RPMI7951 (cell line): ENCODE data around the gene CSTPP1. TPM values are rescaled to one million over a fixed set of nuclear protein-coding genes. Genes with fewer than 3 reads are reported as not detected.
"Not testable (repeated sequence)": the region's sequence is repeated elsewhere in the genome, so short reads cannot be mapped to it uniquely, and the experiment has no call there.

ENCODE experiments used
- DNase-seq: peaks from one replicate; pipeline ENCODE4 v3.0.0-alpha.2; 2012; ENCODE audit warnings: low read depth
- total RNA-seq: library from RNA; depleted of rRNA; stranded (reverse); fragments of >200 nt; shearing (Covaris generic); gene quantifications from 2 replicates; pipeline ENCODE4 v1.2.3, GENCODE V29; 2014

Gene CSTPP1
- total RNA-seq, 1 experiment from 2014 or later = 33.9 TPM

DNA sequence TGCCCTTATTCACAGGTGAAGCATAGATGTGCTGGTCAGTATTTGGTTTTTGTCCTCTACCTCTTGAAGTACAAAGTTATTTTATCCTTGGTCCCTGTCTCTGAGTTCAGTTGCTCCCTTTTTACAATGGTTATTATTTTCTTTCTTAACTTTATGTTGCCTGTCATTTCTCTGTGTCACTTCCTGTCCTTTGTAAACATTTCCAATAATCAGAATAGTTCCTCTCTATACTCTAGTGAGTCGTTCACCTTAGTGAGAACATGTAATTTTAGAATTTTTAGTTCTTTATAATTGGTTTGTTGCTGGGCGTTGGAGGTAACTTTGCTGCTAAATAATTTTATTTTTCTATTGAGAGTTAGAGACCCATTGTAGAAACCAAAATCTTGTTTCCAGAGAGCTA, 16.0 kb downstream of the CSTPP1 start:
- no peak for DNase-seq

- no peak for DNase-seq
Measured at GRCh38 chr11:46953093-46953492, 16.5 kb downstream of the CSTPP1 start.

DNA sequence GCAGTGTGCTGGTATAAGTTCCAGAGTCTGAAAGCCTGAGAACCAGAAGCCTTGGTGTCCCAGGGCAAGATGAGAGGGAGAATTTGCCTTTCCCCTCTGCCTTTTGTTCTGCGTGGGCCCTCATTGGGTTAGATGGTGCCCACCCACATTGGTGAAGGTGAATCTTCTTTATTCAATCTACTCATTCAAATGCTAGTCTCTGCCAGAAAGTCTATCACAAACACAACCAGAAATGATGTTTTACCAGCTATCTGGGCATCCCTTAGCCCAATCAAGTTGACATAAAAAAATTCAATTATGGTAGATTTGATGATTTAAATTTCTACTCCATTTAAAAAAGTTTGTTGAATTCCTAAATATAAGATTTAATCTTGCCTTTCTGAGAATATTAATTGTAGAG, 22.2 kb downstream of the CSTPP1 start:
- DNase-seq = no peak

DNA sequence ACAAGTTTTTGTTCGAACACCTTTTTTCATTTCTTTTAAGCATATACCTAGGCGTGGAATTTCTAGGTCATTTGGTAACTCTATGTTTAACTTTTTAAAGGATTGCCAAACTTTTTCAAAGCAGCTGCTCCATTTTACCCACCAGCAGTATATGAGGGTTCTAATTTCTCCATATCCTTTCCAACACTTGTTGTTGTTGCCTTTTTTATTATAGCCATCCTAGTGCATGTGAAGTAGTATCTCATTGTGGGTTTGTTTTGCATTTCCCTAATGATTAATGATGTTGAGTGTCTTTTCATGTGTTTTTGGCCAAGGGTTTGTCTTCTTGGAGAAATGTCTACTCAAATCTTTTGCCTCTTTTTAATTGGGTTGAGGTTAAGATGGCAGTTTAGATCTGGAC, 24.5 kb downstream of the CSTPP1 start:
- DNase-seq = no peak

GRCh38 chr11:46961886-46962285, 25.3 kb downstream of the CSTPP1 start:
- DNase-seq = not testable (repeated sequence)

DNA sequence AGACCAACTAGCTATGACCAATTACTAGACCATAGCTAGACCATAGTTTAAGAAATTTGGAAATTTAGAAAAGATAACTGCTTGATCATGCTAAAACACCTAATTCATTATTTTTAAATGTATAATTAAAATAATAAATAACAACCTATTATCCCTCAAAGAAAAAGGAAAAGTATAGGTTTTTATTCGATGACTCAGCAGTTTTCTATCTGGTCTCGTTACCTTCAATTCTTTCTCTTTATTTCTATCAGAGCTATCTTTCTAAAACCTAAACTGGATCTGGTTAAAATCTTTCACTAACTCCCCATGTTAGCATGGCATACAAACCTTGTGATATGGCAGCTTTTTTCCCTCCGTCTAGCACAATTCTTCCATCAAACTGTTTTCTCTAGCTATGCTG, 27.3 kb downstream of the CSTPP1 start:
- no peak for DNase-seq

GRCh38 chr11:46966773-46967172, 30.2 kb downstream of the CSTPP1 start:
- no peak for DNase-seq

- no peak for DNase-seq
Measured at GRCh38 chr11:46967962-46968361, 31.4 kb downstream of the CSTPP1 start.

GRCh38 chr11:46969379-46969778, 32.8 kb downstream of the CSTPP1 start:
- no peak for DNase-seq

DNA sequence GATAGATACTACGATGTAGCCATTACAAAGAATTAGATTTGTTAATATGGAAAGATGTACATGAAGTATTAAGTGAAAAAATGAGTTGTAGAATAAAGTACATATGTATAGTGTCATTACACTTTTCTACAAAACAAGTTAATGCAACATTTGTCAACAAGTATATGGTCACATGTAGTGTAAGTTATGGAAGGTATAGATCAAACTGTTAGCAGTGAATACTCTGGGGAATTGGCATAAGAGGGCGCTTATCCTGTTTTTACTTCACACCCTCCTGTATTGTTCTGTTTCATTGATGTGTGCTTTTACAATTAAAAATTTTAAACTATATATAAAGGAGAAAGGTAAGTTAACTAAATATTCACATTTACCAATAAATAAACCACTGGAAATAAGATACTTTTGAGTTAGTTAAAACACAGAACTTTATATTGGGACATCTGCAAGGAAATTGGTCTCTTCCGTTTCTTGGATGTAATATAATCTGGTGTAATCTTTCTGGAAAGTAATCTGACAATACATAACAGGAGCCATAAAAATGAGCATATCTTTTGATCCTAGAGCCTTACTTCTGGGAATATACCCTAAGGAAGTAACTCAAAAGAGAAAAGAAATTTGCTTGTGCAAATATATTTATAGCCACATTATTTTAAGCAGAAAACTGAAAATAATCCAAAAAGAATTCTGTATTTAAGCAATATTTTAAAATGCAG, 34.5 kb downstream of the CSTPP1 start:
- no peak for DNase-seq

- DNase-seq = no peak
Measured at GRCh38 chr11:46972343-46972742, 35.8 kb downstream of the CSTPP1 start.

DNA sequence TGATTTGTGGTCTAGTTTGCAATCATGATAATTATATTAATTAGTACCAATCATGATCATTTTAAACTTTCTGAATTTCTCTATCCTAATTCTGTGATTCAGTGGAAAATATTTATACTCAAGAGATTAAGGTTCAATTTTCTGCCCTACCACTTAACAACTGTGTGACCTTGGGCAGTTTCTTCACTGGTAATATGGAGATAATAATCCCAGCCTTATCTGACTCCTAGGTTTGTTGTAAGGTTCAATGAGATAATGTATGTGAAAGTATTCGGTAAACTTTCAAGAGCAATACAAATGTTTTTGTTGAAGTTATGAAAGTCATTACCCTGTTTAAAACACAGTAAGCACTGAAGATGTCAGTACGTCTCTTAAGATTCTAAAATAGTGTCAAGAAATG, 36.3 kb downstream of the CSTPP1 start:
- no peak for DNase-seq

GRCh38 chr11:46976182-46976854, 39.8 kb downstream of the CSTPP1 start:
- no peak for DNase-seq

- DNase-seq = no peak
Measured at GRCh38 chr11:46977038-46977813, 40.7 kb downstream of the CSTPP1 start.

DNA sequence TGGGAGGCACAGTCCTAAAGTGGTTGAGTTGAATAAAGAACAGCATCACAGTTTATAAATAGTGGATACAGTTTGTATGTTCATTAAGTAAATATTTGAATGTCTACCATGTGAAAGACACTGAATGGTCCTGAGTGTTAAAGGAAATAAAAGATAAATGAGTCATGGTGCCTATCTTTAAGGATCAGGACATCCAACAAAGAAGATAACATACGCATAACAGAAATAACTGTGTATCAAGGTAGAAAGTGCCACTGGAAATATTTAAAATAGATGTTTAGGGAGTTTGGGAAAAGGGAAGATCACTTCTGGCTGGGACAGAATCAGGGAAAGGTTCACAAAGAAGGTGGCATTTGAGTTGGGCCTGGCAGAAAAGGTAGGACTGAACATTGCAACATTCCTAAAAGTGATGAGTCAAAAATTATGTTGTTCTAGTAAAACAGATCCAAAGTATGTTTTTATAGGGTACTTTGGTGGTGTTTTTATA, 41.5 kb downstream of the CSTPP1 start:
- no peak for DNase-seq

- no peak for DNase-seq
Measured at GRCh38 chr11:46979358-46979757, 42.8 kb downstream of the CSTPP1 start.

- DNase-seq = peak; percentile 17
Measured at GRCh38 chr11:46981436-46981835, 44.9 kb downstream of the CSTPP1 start.

GRCh38 chr11:46982797-46983452, 46.4 kb downstream of the CSTPP1 start:
- DNase-seq = no peak

DNA sequence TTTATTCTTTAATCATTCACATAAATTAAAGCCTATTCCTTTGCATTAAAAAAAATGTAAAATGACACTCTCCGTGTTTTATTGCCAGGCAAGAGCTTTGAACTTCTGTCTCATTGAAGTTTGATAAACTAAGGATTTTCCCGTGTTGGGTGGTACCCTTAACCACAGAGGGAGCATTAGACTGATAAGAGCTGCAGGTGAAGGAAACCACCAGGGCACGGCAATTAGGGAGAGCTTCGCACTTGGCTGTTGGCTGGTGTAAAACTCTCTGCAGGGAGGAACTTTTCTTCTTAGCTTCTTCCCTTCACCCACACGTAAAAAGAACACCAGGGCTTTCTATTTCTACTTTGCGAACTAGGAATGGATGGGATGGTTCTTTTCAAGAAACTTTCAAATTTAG, 47.0 kb downstream of the CSTPP1 start:
- no peak for DNase-seq

DNA sequence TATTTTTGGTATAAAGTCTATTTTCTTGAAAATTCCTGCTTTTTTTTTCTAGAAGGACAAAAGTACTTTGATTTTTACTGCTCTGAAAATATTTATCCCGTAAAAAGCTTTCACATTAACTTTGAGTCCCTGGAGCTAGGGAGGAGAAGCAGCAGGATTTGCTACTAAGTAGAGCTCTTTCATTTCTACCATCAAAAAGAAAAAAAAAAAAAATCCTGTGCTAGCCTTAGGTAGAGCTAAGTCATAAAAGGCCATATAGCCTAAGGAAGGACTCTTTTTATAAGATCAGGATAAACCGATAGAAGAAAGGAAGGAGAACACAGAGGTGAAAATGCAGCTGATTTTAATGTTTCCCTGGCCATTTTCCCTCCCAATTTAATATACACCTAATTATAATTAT, 48.0 kb downstream of the CSTPP1 start:
- no peak for DNase-seq

- no peak for DNase-seq
Measured at GRCh38 chr11:46984987-46985386, 48.4 kb downstream of the CSTPP1 start.

GRCh38 chr11:46987183-46987582, 50.6 kb downstream of the CSTPP1 start:
- DNase-seq = no peak
